B cell (primary cell): ENCODE results near the gene SPTB.

Experiments
- EZH2 ChIP-seq: IDR thresholded peaks from 2 replicates; pipeline ENCODE4 v1.6.1; 2012; ENCODE audit warnings: borderline replicate concordance, low read depth, mild to moderate bottlenecking, moderate library complexity, low read length; ENCODE audit not compliant: insufficient read depth, poor library complexity, severe bottlenecking
- TF ChIP-seq, protein P1 (sequence below): fragments of 200-600 bp; IDR thresholded peaks from one replicate; pipeline ENCODE4 v1.8.0; 2022; ENCODE audit warnings: antibody characterized with exemption, mild to moderate bottlenecking

DNA sequence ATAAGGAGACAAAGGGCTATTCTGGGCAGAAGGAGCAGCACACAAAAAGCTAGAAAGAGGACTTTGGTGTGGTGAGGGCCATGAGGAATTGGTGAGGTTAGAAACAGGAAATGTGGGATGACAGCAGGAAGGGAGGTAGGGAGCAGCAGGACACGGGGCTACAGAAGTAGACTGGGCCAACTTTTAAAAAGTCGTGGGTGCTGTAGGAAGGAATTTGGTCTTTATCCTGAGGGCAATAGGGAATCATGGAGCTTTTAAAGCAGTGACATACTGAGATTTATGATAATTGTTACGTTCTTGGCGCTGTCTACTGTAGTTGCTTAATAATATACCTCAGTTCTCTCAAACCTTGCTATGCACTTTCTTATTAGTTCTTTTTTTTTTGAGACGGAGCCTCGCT lies 26.3 kb upstream of the SPTB start:
- TF ChIP-seq, protein P1, sequence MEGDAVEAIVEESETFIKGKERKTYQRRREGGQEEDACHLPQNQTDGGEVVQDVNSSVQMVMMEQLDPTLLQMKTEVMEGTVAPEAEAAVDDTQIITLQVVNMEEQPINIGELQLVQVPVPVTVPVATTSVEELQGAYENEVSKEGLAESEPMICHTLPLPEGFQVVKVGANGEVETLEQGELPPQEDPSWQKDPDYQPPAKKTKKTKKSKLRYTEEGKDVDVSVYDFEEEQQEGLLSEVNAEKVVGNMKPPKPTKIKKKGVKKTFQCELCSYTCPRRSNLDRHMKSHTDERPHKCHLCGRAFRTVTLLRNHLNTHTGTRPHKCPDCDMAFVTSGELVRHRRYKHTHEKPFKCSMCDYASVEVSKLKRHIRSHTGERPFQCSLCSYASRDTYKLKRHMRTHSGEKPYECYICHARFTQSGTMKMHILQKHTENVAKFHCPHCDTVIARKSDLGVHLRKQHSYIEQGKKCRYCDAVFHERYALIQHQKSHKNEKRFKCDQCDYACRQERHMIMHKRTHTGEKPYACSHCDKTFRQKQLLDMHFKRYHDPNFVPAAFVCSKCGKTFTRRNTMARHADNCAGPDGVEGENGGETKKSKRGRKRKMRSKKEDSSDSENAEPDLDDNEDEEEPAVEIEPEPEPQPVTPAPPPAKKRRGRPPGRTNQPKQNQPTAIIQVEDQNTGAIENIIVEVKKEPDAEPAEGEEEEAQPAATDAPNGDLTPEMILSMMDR, result no peak
- no peak for TF ChIP-seq EZH2
